C4-2B (cell line): Measurements from ENCODE around the gene KRT33A.
"Not testable (repeated sequence)": the region's sequence is repeated elsewhere in the genome, so short reads cannot be mapped to it uniquely, and the experiment has no call there.

Source experiments
- H3K27ac ChIP-seq: fragments of 450-650 bp; 2 replicates; pipeline ENCODE4 v1.5.1; 2017
- CTCF ChIP-seq: fragments of 450-650 bp; conservative IDR thresholded peaks from 2 replicates; pipeline ENCODE4 v1.5.1; 2017; ENCODE audit warnings: mild to moderate bottlenecking
- ZFX ChIP-seq: fragments of 450-650 bp; IDR thresholded peaks from 2 replicates; pipeline ENCODE4 v1.6.1; 2017

Gene KRT33A

GRCh38 chr17:41354536-41354935 lies 3.9 kb upstream of the KRT33A start:
- TF ChIP-seq ZFX = no peak
- TF ChIP-seq CTCF = no peak
- no peak overlapping the region for H3K27ac ChIP-seq

DNA sequence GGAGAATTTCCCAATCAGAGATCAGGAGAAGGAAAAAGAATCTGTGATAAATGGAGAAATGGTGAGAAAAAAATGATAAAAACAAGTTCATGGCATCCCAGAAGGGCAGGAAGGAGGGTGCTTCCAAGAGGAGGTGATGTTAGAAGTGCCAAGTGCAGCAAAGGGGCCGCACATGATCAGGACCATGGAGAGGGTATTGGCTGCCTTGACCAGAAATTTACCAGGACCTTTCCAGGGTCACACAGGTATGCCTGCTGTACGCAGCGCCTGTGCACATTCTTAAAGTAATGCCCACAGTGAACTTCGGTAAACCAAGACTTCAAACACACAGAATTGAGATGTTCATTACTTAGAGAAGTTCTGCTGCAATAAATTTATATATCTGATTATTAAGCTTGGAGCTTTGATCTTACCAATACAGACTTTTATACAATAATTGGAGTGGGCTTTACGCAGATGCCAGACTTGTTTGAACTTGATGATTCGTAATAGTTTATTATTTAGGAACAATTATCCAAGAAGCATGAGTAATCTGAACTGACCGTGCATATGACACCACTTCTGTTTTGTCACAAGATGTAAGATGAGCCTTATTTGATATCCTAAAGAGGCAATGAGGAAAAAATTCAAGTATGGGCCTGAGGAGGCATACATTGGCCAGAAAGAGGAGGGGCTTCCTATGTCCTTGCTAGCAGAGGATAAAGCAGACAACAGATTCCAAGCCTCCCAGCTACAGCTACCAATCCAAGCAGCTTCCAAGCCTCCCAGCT lies 2.2 kb upstream of the KRT33A start:
- TF ChIP-seq CTCF (no peak), ZFX (no peak)
- H3K27ac ChIP-seq = no peak overlapping the region

DNA sequence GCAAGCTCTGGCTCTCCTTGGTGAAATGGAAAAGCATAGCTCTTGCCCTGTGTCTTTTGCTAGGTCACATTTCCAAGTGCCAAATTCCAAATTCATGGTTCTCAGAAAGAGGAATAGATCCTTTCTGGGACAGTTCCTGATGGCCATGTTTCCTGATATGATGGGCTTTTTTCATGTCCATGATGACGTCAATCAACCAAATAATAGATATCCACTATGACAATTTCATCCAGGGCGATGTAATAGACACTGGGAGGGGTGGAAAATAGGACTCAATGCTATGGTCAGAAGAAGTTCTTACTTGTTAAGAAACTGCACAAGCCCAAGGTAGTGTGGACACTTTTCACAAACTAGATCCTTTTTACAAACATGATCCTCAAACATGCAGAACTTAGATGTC lies 549 bp upstream of the KRT33A start:
- TF ChIP-seq ZFX (no peak), CTCF (no peak)
- no peak overlapping the region for H3K27ac ChIP-seq

DNA sequence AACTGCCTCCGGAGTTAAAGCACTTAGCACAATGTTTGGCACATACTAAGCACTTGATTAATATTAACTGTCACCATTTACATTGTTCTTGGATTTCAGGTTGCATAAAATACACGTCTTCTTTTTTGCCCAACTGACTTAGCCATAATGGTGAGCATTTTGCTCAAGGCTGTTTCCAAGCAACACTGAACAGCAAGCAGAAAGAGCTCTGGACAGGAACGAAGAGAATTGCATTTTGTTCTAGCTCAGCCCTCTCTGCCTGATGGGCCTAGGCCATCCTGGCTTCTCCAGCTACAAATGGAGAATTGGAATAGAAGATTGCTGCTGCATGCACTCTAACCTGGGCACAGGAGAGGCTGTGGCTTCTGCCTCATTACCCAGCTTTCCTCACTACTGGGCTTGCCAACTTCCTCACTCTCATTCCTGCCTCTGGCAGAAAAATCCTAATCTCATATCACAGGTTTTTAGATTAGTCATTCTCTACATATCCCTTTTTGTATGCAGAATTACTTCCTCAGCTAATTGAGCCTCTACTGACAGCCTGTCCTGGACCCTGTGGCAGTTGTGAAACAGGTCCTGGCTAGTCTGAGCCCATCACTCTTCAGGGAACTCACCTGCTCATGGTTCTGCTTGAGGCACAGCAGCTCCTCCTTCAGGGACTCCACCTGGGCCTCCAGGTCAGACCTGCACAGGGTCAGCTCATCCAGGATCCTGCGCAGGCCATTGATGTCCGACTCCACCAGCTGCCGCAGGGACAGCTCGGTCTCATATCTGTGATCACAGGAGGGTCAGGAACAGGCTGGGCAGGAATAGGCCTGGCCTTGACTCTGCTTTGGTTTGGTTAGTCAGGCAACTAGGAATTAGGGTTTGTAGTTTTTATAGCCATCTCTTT lies 2.5 kb downstream of the KRT33A start:
- no peak for TF ChIP-seq CTCF
- no peak for TF ChIP-seq ZFX
- H3K27ac ChIP-seq = no peak overlapping the region

DNA sequence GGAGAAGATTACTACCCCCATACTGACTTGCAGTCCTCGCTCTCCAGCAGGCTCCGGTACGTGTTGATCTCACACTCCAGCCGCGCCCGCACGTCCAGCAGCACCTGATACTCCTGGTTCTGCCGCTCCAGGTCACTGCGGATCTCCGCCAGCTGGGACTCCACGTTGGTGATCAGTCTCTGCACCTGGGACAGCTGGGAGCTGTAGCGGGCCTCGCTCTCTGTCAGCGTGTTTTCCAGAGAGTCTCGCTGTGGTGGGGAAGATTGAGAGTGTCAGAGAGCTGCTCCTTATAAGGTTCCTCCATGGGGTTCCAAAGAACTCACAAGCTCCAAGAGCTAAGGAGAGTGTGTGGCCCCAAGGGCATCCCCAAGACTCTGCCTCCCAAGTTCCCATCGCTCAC lies 4.2 kb downstream of the KRT33A start:
- not testable (repeated sequence) for H3K27ac ChIP-seq

DNA sequence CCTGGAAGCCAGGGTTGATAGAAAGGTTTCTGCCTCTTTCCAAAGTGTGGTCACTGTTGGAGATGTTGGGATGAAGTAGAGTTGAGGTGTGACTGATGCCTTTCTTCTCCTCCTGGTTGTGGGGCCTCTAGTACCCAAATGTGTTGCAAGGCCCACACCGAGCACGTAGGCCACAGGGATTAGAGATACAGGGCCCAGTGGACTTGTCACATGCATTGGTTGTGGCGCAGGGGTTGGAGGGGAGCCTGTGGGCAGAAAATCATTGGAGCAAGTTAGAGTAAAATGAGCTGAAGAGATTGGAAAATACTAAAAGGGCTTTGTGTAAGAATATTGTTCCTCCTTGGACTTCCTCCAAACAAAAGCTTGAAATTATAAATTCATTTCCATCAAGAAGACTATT lies 4.6 kb downstream of the KRT33A start:
- H3K27ac ChIP-seq = no peak overlapping the region
- TF ChIP-seq ZFX = no peak
- TF ChIP-seq CTCF = no peak

DNA sequence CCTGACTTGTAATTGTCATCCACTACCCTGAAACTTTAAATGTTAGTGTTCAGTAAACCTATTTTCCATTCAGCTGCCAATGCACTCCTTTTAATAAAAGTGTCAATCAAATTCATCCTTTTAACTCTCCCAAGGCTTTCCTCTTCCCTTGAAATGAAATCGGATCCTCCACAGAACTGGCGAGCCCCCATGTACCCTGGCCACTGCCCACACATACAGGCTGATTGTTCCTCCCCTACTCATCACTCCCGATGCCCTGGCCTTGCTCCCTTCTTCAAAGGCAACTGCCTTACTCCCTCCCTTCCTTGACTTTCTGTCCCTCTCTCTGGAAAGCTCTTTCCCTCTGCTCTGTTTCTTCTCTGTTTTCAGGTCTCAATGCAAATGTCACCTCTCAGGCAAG lies 7.6 kb downstream of the KRT33A start:
- no peak overlapping the region for H3K27ac ChIP-seq
- no peak for TF ChIP-seq ZFX
- TF ChIP-seq CTCF = no peak
